ENCODE data around the gene UBE2H. TPM values are rescaled to one million over a fixed set of nuclear protein-coding genes. Genes with fewer than 3 reads are reported as not detected.
A peak's percentile ranks its signal among the peaks of the same experiment; 100 is the strongest.

Gene UBE2H
- total RNA-seq, 4 donors from 2014 or later = 68.3 to 123 (median 91.4) TPM

DNA sequence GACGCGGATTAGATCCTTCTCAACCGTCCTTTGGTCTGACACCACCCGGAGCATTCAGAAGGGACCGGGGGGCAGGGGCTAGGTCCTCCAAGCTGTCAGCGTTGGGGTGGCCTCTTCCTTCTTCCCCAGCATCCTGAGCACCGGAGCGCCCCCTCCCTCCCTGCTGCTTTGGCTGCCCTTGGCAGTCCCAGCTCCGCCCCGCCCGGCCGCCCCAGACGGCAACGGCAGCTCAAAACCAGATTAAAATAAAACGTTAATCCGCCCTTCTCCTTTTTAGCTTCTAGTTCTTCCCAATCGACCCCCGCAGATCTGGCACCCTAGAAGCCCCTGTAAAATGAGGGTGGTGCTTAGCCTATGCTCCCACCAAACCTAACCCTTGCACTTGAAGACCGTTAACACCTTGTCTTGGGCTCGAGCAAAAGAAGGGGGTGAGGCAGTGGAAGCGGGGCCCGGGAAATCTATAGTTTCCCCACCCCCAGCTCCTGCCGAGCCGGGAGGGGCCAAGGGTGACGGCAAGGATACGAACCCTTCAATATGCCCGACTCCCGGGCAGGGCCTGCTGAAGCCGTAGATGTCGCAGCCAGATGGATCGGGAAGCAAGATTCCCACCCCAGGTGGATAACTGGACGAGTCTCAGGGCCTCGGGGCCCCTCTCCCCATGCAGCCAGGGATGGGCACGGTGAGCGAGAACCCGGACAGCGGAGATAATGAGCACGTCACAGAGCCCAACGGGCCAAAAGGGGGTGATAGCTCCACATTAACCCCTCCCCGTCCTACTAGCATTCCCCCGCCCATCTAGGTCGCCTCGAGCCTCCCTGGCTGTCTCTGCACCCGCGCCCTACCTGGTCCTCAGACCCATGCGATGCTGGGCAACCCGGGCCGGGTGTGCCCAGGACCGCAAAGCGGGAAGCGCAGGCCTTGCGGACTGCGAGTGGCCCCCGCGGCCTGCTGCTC, 171.5 kb downstream of the UBE2H start:
- peaks cover 0 to 6% (median 0%) of the 10 kb centered on the region in 4 donors for H3K9me3 ChIP-seq
- H3K27ac ChIP-seq (replicated peaks in 1 of 4) = no peak overlapping the region
- H3K27me3 ChIP-seq = peaks cover 50 to 99% (median 96%) of the 10 kb centered on the region in 4 donors
- TF ChIP-seq POLR2A (IDR thresholded peaks at IDR 0.05; ENCODE audit: low read depth) (no peak), POLR2AphosphoS5 (IDR thresholded peaks at IDR 0.05) (no peak), CTCF (IDR thresholded peaks at IDR 0.05) (no peak), EP300 (IDR thresholded peaks at IDR 0.05) (no peak)
- 0% methylated on average over 14 of the region's 55 CpGs for WGBS
- no peak for DNase-seq (ENCODE audit: extremely low spot score)
- intact Hi-C loops (cut with DNase I) = no loop called here
- H3K4me1 ChIP-seq = peaks cover 70 to 83% (median 81%) of the 10 kb centered on the region in 4 donors
- peak overlapping the region; percentile 49 to 58 (median 54) for H3K4me3 ChIP-seq
- H3K36me3 ChIP-seq = no peaks in the 10 kb centered on the region

Small RNAs within 50 kb of the gene (small RNA-seq; reads per million reads assigned to genes)
- gene RF00019 = 0 reads per million in 3 donors

Other genes starting within 250 kb of the UBE2H start
- gene ZC3HC1, start 98.4 kb upstream of the UBE2H start, total RNA-seq = 10 to 100 TPM in 2 of 4 donors, 1 to 10 TPM in 2; 9.1 to 17.9 (median 10.5) TPM
- gene KLHDC10, start 117.6 kb upstream of the UBE2H start, total RNA-seq = 10 to 100 TPM; 19.1 to 23.6 (median 19.9) TPM